AG09309 (cell line): ENCODE measurements around the gene ADGRL1.

ENCODE experiments used
- DNase-seq: peaks from one replicate; pipeline ENCODE4 v3.0.0-alpha.2; 2010; ENCODE audit warnings: low read depth
- H3K4me3 ChIP-seq: 2 replicates; pipeline ENCODE4 v1.5.1; 2011; ENCODE audit warnings: mild to moderate bottlenecking, low read depth, low read length, moderate library complexity; ENCODE audit not compliant: control insufficient read depth
- TF ChIP-seq, protein P1 (sequence below): IDR thresholded peaks from 2 replicates; pipeline ENCODE4 v1.5.1; 2011; ENCODE audit warnings: mild to moderate bottlenecking, low read depth, low read length, inconsistent platforms; ENCODE audit not compliant: insufficient read depth, control insufficient read depth; ENCODE audit errors: missing control alignments

Gene ADGRL1

GRCh38 chr19:14160017-14160703, 45.8 kb downstream of the ADGRL1 start:
- DNase-seq = no peak
- no peak overlapping the region for H3K4me3 ChIP-seq
- TF ChIP-seq, protein P1, sequence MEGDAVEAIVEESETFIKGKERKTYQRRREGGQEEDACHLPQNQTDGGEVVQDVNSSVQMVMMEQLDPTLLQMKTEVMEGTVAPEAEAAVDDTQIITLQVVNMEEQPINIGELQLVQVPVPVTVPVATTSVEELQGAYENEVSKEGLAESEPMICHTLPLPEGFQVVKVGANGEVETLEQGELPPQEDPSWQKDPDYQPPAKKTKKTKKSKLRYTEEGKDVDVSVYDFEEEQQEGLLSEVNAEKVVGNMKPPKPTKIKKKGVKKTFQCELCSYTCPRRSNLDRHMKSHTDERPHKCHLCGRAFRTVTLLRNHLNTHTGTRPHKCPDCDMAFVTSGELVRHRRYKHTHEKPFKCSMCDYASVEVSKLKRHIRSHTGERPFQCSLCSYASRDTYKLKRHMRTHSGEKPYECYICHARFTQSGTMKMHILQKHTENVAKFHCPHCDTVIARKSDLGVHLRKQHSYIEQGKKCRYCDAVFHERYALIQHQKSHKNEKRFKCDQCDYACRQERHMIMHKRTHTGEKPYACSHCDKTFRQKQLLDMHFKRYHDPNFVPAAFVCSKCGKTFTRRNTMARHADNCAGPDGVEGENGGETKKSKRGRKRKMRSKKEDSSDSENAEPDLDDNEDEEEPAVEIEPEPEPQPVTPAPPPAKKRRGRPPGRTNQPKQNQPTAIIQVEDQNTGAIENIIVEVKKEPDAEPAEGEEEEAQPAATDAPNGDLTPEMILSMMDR = no peak

DNA sequence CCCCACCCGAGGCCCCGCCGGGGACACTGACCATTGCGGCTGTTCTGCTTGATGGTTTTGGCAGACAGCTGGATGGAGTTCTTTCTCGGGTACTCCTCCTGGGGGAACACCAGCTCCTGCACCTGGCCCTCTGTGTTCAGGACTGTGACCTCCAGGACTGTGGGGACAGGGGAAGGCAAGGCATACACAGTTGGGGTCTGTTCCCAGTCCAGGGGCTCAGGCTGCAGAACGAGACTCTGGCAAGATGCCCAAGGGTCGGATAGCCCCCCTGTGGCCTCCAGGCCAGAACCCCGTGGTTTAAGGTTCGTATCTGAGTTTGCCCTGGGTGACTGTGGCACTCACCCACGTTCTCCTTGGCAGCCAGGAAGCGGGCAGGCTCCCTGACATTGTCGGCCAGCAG, 46.9 kb downstream of the ADGRL1 start:
- DNase-seq = no peak
- TF ChIP-seq, protein P1 = no peak
- H3K4me3 ChIP-seq = no peak overlapping the region

- TF ChIP-seq, protein P1 = no peak
- no peak overlapping the region for H3K4me3 ChIP-seq
- no peak for DNase-seq
Measured at GRCh38 chr19:14158276-14159023, 47.5 kb downstream of the ADGRL1 start.

- no peak for DNase-seq
- TF ChIP-seq, protein P1 = no peak
- H3K4me3 ChIP-seq = no peak overlapping the region
Measured at GRCh38 chr19:14156971-14157717, 48.8 kb downstream of the ADGRL1 start.

DNA sequence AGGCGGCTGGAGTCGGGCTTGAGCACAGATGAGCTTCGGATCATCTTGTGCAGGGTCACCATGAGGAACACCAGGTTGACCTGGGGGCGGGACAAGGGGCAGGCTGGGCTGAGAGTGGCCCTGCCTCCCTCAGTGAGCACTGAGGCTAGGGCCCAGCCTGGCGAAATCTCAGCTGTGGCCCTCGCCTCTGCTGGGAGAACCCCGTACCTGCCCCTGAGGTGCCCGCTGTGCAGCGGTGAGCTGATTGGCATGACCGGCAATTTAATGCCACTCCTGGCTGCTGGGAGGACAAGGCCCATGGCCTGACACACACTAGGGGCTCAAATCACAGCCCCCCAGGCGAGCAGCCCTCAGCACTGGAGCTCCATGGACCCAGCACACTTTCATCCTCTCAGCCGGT, 49.8 kb downstream of the ADGRL1 start:
- no peak overlapping the region for H3K4me3 ChIP-seq
- TF ChIP-seq, protein P1 = no peak
- DNase-seq = no peak

DNA sequence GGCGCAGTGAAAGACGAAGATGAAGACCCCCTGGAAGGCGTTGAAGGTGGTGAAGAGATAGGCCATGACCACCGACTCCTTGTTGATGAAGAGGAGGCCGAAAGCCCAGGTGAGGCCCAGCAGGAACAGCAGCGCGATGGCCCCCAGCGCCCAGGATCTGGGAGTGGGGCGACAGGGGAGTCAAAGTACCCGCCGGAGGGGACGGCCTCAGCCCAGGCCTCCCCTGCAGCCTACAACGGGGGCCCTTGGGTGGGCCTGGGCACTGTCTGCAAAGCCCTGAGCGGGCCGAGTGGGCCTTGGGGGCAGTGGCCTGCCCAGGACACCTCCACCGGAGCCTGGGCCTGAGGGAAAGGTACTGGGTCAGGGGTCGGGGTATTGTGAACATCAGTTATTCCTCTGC, 50.6 kb downstream of the ADGRL1 start:
- H3K4me3 ChIP-seq = no peak overlapping the region
- TF ChIP-seq, protein P1 = no peak

More for the DNA sequence above, 50.6 kb downstream of the ADGRL1 start:
- DNase-seq = no peak
